Left ventricle myocardium inferior (tissue), 1 donor: ENCODE measurements around the gene AGBL4. TPM values are rescaled to one million over a fixed set of nuclear protein-coding genes. Genes with fewer than 3 reads are reported as not detected.

Experiments
- DNase-seq: peaks from one replicate; pipeline ENCODE4 v3.0.0-alpha.2; 2020
- H3K27ac ChIP-seq: fragments of 200-600 bp; replicated peaks from 2 replicates; pipeline ENCODE4 v1.8.0; 2021
- H3K27me3 ChIP-seq: fragments of 200-600 bp; 2 replicates; pipeline ENCODE4 v1.8.0; 2021; ENCODE audit warnings: low read depth
- H3K36me3 ChIP-seq: fragments of 200-600 bp; 2 replicates; pipeline ENCODE4 v1.8.0; 2021
- H3K4me1 ChIP-seq: fragments of 200-600 bp; 2 replicates; pipeline ENCODE4 v1.8.0; 2021
- H3K4me3 ChIP-seq: fragments of 200-600 bp; 2 replicates; pipeline ENCODE4 v1.8.0; 2021; ENCODE audit warnings: mild to moderate bottlenecking, moderate library complexity
- H3K9me3 ChIP-seq: fragments of 200-600 bp; replicated peaks from 2 replicates; pipeline ENCODE4 v1.8.0; 2021
- intact Hi-C: fragments of 100-400 bp; cut with micrococcal nuclease; formaldehyde crosslinking; loops from one replicate; pipeline ENCODE4 v1.11.0; 2022
- total RNA-seq: library from RNA; stranded (reverse); fragmentation: NEBNext Ultra II Directional; extraction: Animal tissue kit (Norgen Biotek cat#: 25700); gene quantifications from one replicate; pipeline ENCODE4 v1.2.1, GENCODE V29; 2021
- TF ChIP-seq, protein P1 (sequence below): fragments of 200-600 bp; IDR thresholded peaks from 2 replicates; pipeline ENCODE4 v1.8.0; 2021; ENCODE audit warnings: antibody characterized with exemption, mild to moderate bottlenecking, borderline replicate concordance
- donor health status: DM: no; HTN: yes; CAD: no; lungs with severe emphysema.

AGBL4 gene
- total RNA-seq, 1 donor from 2014 or later = 0.38 TPM

DNA sequence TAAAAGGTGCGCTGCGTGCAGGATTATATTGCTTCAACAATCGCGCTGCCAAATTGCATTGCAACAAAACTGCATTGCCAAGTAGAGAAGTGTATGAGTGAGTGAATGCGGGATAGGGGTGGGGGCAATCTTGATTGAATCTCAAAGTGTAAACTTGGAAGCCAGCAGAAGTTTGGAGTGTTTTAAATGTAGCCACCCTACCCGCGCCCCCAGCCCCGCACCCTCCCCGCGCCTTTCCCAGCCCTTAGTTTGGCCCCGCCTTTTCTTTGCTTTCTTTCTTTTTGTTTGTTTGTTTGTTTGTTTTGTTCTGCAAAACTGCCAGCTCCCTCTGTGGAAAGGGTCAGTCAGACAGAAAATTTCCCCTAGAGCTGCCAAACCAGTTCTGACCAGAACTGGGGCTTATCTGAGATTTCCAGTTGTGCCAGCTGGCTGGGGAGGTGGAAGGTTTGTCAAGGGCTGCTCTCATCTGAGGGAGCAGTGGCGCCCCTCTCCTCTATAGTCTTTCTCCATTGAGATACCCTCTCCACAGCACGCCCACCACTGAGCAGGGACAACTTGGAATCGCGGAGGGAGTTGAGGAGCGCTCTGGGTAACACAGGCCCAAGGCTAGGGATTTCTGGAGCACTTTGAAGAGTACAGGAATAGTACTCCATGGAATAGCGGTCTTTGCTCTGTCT lies 1246.4 kb downstream of the AGBL4 start:
- DNase-seq = no peak
- Histone ChIP-seq H3K9me3 (no peaks in the 10 kb centered on the region), H3K36me3 (no peaks in the 10 kb centered on the region), H3K4me3 (peak overlapping the region; percentile 85), H3K4me1 (peaks cover 29% of the 10 kb centered on the region), H3K27me3 (no peaks in the 10 kb centered on the region), H3K27ac (peak overlapping the region; percentile 75)
- TF ChIP-seq, protein P1, sequence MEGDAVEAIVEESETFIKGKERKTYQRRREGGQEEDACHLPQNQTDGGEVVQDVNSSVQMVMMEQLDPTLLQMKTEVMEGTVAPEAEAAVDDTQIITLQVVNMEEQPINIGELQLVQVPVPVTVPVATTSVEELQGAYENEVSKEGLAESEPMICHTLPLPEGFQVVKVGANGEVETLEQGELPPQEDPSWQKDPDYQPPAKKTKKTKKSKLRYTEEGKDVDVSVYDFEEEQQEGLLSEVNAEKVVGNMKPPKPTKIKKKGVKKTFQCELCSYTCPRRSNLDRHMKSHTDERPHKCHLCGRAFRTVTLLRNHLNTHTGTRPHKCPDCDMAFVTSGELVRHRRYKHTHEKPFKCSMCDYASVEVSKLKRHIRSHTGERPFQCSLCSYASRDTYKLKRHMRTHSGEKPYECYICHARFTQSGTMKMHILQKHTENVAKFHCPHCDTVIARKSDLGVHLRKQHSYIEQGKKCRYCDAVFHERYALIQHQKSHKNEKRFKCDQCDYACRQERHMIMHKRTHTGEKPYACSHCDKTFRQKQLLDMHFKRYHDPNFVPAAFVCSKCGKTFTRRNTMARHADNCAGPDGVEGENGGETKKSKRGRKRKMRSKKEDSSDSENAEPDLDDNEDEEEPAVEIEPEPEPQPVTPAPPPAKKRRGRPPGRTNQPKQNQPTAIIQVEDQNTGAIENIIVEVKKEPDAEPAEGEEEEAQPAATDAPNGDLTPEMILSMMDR = no peak
- intact Hi-C loops = no loop called here

DNA sequence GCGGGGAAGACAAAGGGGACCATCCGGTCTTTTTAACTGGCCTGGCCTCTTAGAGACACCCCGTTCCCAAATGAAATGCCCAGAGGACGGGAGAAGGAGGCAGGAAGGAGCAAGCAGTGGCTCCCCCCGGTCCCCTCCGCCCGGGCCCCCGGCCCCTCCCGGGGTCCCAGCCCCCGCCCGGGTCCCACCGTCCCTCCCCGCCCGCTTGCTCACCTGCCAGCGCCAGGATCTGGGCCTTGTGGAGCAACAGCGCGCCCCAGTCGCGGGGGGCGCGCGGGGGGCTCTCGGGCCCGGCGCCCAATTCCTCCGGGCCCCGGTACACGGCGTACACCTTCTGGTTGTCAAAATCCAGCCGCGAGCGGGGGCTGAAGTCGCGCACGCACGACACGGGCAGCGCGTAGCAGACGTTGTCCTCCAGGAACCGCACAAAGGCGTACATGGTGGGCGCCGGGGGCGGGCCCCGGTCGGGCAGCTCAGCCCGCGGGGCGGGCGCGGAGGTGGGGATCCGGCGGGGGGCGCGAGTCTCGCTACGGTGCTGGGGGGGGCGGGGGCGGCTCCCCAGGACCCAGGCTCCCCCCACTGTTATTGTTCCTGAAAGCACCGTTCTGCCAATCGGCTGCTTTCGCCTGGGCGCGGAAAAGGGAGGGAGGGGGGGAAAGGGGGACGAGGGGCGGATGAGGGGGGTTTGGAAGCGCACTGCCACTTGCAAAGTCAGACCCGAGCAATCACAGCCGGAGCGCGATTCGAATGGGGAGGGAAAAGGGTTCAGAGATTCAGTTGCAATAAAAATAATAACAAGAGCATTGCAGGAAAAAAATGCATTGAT lies 1247.1 kb downstream of the AGBL4 start, which contains the start of gene BEND5:
Gene BEND5 (minus strand): TSS at position 499 of the 826 bp plus-strand sequence. CDS start 60 bp downstream, at position 439.
- H3K27me3 ChIP-seq = no peaks in the 10 kb centered on the region
- DNase-seq = peak; percentile 46
- no peaks in the 10 kb centered on the region for H3K9me3 ChIP-seq
- peaks cover 29% of the 10 kb centered on the region for H3K4me1 ChIP-seq
- peaks cover 6% of the 10 kb centered on the region for H3K36me3 ChIP-seq
- peak within 1 kb of the TSS; percentile 85 for H3K4me3 ChIP-seq
- H3K27ac ChIP-seq = peak within 1 kb of the TSS; percentile 75
- TF ChIP-seq, protein P1 = no peak
- intact Hi-C loops = no loop called here

DNA sequence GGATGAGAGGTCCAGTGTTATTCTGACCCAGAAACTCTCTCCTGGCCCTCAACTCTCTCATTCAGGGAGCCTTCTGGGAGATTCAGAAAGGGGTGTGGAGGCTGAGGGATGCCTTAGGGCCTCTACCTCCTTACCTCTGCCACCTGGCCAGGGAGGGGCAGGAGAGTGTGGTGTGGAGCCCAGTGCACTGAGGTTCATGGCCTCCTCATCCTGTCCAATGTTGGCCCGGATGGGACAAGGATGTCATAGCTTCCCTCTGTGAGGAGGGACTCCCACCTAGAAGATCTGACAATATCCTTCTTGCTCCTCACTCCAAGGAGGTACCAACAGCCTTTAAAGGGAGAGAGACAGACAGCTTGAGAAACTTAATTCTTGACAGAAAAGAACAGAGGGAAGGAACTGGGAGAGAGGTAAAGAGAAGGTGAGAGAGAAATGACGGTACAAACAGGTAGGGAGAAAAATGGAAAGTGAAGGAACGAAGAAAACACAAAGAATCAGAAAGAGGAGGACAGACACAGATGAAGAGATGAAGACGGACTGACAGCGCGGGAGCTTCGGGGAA lies 1247.8 kb downstream of the AGBL4 start:
- peak overlapping the region; percentile 75 for H3K27ac ChIP-seq
- DNase-seq = no peak
- H3K9me3 ChIP-seq = no peaks in the 10 kb centered on the region
- TF ChIP-seq, protein P1 = no peak
- H3K4me3 ChIP-seq = peak overlapping the region; percentile 85
- H3K27me3 ChIP-seq = no peaks in the 10 kb centered on the region
- peaks cover 29% of the 10 kb centered on the region for H3K4me1 ChIP-seq
- peaks cover 6% of the 10 kb centered on the region for H3K36me3 ChIP-seq
- intact Hi-C loops = no loop called here

DNA sequence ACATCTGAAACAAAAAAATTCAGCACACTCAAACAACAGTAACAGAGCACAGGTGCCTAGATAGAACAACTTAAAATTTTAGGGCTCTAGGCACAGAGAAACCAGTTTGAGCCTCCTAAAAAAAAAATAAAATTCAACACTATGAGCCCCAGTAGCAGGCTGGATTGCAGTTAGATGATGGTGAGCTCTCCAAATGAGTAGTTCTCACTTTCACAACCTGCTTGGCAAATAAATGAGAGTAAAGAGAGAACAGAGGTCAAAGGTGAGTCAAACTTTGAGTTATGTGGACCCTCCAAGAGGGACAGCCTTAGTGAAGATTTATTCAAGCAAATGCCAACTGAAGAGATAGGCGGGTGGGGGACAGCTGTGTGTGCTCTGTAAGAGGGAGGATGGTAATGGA lies 1250.6 kb downstream of the AGBL4 start:
- Histone ChIP-seq H3K9me3 (no peaks in the 10 kb centered on the region), H3K36me3 (peaks cover 6% of the 10 kb centered on the region), H3K27ac (no peak overlapping the region), H3K4me1 (peaks cover 31% of the 10 kb centered on the region), H3K27me3 (no peaks in the 10 kb centered on the region), H3K4me3 (no peak overlapping the region)
- TF ChIP-seq, protein P1 = no peak
- no peak for DNase-seq
- intact Hi-C loops = no loop called here

DNA sequence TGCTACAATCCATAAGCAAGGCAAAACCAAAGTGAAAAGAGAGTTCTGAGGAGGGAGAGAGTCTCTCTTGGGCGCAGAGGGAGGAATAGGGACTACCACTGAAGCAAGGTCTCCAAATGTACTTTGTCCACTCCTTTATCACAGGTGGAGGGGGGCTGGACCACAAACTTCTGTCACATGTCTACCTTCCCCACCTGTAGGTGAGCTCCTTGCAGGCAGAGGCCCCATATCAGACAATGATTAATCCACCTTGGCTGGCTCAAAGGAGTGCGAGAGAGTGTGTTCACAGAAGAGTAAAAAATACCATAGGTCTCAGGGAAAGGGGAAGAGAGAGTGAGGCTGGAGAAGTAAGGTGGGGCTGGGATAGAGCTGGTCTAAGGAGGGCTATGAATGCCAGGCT lies 1251.5 kb downstream of the AGBL4 start:
- Histone ChIP-seq H3K4me1 (peaks cover 26% of the 10 kb centered on the region), H3K36me3 (peaks cover 6% of the 10 kb centered on the region), H3K27me3 (no peaks in the 10 kb centered on the region), H3K4me3 (no peak overlapping the region), H3K9me3 (no peaks in the 10 kb centered on the region), H3K27ac (no peak overlapping the region)
- no peak for DNase-seq
- TF ChIP-seq, protein P1 = no peak
- intact Hi-C loops = no loop called here
